HL-60 (cell line): ENCODE results near the gene PCDH1.

Experiments
- DNase-seq, 2 experiments: peaks; one replicate each; pipeline ENCODE4 v3.0.0-alpha.2; 2010 to 2020; ENCODE audit warnings: low read depth in 1 of 2, low spot score in 1 of 2
- H3K27ac ChIP-seq: fragments of 250-450 bp; sonication (Bioruptor Pico); replicated peaks from 2 replicates; pipeline ENCODE4 v1.5.1; 2020; ENCODE audit warnings: mild to moderate bottlenecking, moderate library complexity
- H3K27me3 ChIP-seq: fragments of 250-450 bp; sonication (Bioruptor Pico); 2 replicates; pipeline ENCODE4 v1.5.1; 2021; ENCODE audit warnings: mild to moderate bottlenecking, moderate library complexity; ENCODE audit not compliant: insufficient read depth, poor library complexity, severe bottlenecking
- H3K4me3 ChIP-seq: replicated peaks from 2 replicates; pipeline ENCODE4 v1.5.1; 2011; ENCODE audit warnings: mild to moderate bottlenecking, control low read depth, low read length; ENCODE audit not compliant: insufficient read depth
- GABPA ChIP-seq: IDR thresholded peaks from 2 replicates; pipeline ENCODE4 v1.6.1; 2012; ENCODE audit warnings: low read depth
- POLR2AphosphoS5 ChIP-seq: IDR thresholded peaks from 2 replicates; pipeline ENCODE4 v1.6.1; 2012; ENCODE audit warnings: low read depth
- SPI1 ChIP-seq: IDR thresholded peaks from 2 replicates; pipeline ENCODE4 v1.6.1; 2012; ENCODE audit warnings: low read depth, mild to moderate bottlenecking, borderline replicate concordance
- TF ChIP-seq, protein P1 (sequence below): IDR thresholded peaks from 2 replicates; pipeline ENCODE4 v1.6.1; 2012; ENCODE audit warnings: low read depth; ENCODE audit not compliant: insufficient replicate concordance
- TF ChIP-seq, protein P2 (sequence below): IDR thresholded peaks from one replicate; pipeline ENCODE4 v1.5.1; 2011; ENCODE audit warnings: low read length, control low read depth, inconsistent platforms; ENCODE audit not compliant: insufficient read depth

The PCDH1 gene

DNA sequence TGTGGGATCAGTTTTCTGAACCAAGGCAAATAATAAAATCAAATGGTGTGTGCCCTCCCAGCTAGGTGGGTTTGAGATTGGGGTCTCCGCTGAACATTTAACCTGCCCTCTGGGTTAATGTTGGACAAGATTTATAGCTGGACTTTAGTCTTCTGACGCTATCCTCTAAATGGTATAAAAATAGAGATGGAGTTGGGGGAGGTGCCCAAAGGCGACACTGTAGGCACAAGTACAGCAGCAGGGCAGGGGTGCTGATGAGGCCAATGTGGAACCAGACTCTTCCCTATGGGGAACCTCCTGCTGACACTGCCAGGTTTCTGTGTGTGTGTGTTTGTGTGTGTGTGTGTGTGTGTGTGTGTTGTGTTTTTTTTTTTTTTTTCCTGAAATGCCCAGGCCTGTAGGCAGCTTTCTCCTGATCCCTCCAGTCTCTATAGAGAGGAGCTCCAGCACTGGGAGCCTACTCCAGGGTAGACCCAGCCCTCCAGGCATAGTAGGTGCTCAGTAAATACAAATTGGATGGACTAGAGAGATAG is 37.9 kb downstream of the PCDH1 start:
- H3K27ac ChIP-seq = no peak overlapping the region
- DNase-seq = no peak
- H3K4me3 ChIP-seq = no peak overlapping the region
- no peak for TF ChIP-seq SPI1
- TF ChIP-seq, protein P1, sequence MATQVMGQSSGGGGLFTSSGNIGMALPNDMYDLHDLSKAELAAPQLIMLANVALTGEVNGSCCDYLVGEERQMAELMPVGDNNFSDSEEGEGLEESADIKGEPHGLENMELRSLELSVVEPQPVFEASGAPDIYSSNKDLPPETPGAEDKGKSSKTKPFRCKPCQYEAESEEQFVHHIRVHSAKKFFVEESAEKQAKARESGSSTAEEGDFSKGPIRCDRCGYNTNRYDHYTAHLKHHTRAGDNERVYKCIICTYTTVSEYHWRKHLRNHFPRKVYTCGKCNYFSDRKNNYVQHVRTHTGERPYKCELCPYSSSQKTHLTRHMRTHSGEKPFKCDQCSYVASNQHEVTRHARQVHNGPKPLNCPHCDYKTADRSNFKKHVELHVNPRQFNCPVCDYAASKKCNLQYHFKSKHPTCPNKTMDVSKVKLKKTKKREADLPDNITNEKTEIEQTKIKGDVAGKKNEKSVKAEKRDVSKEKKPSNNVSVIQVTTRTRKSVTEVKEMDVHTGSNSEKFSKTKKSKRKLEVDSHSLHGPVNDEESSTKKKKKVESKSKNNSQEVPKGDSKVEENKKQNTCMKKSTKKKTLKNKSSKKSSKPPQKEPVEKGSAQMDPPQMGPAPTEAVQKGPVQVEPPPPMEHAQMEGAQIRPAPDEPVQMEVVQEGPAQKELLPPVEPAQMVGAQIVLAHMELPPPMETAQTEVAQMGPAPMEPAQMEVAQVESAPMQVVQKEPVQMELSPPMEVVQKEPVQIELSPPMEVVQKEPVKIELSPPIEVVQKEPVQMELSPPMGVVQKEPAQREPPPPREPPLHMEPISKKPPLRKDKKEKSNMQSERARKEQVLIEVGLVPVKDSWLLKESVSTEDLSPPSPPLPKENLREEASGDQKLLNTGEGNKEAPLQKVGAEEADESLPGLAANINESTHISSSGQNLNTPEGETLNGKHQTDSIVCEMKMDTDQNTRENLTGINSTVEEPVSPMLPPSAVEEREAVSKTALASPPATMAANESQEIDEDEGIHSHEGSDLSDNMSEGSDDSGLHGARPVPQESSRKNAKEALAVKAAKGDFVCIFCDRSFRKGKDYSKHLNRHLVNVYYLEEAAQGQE = no peak
- no peak for TF ChIP-seq GABPA
- TF ChIP-seq, protein P2, sequence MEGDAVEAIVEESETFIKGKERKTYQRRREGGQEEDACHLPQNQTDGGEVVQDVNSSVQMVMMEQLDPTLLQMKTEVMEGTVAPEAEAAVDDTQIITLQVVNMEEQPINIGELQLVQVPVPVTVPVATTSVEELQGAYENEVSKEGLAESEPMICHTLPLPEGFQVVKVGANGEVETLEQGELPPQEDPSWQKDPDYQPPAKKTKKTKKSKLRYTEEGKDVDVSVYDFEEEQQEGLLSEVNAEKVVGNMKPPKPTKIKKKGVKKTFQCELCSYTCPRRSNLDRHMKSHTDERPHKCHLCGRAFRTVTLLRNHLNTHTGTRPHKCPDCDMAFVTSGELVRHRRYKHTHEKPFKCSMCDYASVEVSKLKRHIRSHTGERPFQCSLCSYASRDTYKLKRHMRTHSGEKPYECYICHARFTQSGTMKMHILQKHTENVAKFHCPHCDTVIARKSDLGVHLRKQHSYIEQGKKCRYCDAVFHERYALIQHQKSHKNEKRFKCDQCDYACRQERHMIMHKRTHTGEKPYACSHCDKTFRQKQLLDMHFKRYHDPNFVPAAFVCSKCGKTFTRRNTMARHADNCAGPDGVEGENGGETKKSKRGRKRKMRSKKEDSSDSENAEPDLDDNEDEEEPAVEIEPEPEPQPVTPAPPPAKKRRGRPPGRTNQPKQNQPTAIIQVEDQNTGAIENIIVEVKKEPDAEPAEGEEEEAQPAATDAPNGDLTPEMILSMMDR = no peak
- TF ChIP-seq POLR2AphosphoS5 = no peak
- H3K27me3 ChIP-seq = peaks cover 15% of the 10 kb centered on the region

DNA sequence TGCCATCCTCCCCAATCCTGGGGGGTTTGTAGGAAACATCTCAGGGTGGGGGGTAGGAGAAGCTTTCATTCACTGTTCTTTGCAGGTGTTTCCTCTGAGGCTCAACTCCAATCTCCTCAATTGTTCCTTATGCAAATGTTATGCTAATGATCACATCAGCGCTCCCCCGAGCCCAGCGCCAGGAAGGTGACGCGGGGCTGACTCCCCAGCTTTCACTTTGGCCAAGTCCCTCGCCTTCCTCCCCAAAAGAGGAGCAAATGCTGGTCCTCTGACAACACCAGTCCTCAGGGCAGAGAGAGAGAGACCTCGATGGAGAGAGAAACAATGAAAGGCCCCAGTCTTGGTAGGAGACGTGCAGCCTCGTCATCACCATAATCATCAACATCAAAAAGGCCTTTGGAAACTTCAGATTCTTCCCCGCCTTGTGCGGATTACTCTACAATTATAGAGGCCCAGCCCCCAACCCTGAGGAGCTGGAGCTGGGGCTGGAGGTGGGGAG is 39.1 kb downstream of the PCDH1 start:
- H3K4me3 ChIP-seq = no peak overlapping the region
- H3K27me3 ChIP-seq = peaks cover 13% of the 10 kb centered on the region
- H3K27ac ChIP-seq = no peak overlapping the region
- DNase-seq = no peak
- TF ChIP-seq POLR2AphosphoS5 (no peak), SPI1 (no peak), GABPA (no peak)
- TF ChIP-seq, protein P1 = no peak
- TF ChIP-seq, protein P2 = no peak

DNA sequence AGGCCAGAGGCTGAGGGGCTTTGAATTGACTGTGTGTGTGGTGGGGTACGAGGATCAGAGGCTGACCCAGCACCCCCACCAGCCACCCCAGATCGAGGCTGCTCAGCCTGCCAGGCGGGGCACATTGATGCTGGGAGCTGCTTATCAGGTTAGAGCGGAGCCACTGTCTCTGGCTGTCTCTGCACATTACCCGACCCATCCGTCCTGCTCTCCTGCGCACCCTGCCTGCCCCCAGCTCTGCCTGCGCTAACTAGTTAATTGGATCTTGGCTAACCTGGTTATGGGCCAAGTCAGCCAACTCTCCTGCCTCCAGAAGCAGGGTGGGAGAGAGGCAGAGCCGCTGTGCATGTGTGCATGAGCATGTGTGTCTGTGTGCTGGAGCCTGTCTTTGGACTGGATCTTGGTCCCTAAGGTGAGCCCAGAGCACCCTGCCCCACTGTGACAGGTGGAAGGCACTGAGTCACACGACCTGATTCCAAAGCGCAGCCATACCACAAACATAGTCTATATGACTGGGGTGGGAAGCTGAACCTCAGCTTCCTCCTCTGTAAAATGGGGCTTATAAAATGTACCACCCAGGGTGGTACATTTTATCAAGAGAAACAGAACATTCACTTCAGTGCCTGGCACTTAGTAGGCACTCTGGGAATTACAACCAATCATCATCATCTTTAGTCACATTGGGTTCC is 39.7 kb downstream of the PCDH1 start:
- no peak for TF ChIP-seq SPI1
- TF ChIP-seq, protein P1 = no peak
- TF ChIP-seq POLR2AphosphoS5 = no peak
- TF ChIP-seq GABPA = no peak
- TF ChIP-seq, protein P2 = no peak
- H3K4me3 ChIP-seq = no peak overlapping the region
- no peak for DNase-seq
- H3K27me3 ChIP-seq = peaks cover 9% of the 10 kb centered on the region
- H3K27ac ChIP-seq = no peak overlapping the region
